Measurements from ENCODE around the gene NGFR. TPM values are rescaled to one million over a fixed set of nuclear protein-coding genes. Genes with fewer than 3 reads are reported as not detected.

NGFR gene
- total RNA-seq, 1 donor from 2014 or later, result 1.2 TPM

DNA sequence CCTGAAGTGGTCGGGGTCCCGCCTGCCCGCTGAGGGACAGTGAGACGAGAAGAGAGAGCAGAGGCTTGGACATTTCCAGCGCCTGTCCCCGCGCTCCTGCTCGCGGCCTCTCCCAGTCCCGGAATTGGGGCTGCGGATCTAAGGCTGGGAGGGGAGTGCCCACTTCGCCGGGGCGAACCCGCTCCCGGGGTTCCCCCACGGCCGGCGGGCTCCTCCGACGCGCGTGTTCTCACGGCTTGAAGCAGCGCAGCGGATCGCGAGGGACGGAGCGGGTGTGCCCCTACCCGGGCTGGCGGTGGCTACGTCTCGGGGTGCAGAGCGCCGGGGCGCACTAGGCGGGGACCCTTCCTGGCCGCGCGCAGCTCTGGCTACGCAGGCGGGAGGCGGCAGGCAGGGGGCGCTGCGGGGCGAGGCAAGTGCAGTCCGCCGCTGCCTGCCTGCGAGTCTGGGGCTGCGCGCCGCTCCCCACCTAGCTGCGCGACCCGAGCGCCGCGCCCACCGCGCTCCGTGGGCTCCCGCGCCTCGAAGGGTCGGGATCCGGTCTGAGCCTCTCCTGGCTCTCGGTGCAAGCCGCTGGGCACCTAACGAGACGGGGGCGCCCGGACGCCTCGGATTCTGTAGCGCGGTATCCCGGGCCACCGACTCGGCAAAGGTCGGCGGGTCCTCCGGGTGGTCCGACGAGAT, 1.2 kb downstream of the NGFR start:
- no peaks in the 10 kb centered on the region for H3K36me3 Mint-ChIP-seq (ENCODE audit: low read depth)
- peak overlapping the region; percentile 81 for H3K4me3 Mint-ChIP-seq
- H3K9me3 Mint-ChIP-seq, result no peaks in the 10 kb centered on the region
- peak; percentile 73 for ATAC-seq (ENCODE audit: low read depth)
- peak; percentile 86 for DNase-seq
- intact Hi-C loops (cut with micrococcal nuclease), result loop anchor here (1.0 to 5.0 kb wide), 4 partner anchors 60 to 471 kb away; partner anchors contain the start of gene DLX4
- H3K27me3 Mint-ChIP-seq, result peaks cover 33% of the 10 kb centered on the region
- CTCF ChIA-PET, result interaction anchor here (0.6 to 2.9 kb wide), 6 partner anchors 11 to 60 kb away, joined by 3 to 22 read pairs (median 4); no protein-coding TSS in a partner anchor
- POLR2A ChIA-PET, result interaction anchor here (0.5 to 0.7 kb wide), 3 partner anchors 11 to 1366 kb away, joined by 4 to 5 read pairs (median 5); partner anchors contain the start of gene PPP1R9B
- H3K27ac Mint-ChIP-seq, result no peak overlapping the region
- H3K4me1 Mint-ChIP-seq, result peaks cover 34% of the 10 kb centered on the region
- TF ChIP-seq, protein P1, sequence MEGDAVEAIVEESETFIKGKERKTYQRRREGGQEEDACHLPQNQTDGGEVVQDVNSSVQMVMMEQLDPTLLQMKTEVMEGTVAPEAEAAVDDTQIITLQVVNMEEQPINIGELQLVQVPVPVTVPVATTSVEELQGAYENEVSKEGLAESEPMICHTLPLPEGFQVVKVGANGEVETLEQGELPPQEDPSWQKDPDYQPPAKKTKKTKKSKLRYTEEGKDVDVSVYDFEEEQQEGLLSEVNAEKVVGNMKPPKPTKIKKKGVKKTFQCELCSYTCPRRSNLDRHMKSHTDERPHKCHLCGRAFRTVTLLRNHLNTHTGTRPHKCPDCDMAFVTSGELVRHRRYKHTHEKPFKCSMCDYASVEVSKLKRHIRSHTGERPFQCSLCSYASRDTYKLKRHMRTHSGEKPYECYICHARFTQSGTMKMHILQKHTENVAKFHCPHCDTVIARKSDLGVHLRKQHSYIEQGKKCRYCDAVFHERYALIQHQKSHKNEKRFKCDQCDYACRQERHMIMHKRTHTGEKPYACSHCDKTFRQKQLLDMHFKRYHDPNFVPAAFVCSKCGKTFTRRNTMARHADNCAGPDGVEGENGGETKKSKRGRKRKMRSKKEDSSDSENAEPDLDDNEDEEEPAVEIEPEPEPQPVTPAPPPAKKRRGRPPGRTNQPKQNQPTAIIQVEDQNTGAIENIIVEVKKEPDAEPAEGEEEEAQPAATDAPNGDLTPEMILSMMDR (IDR thresholded peaks at IDR 0.05), result peak; percentile 22

DNA sequence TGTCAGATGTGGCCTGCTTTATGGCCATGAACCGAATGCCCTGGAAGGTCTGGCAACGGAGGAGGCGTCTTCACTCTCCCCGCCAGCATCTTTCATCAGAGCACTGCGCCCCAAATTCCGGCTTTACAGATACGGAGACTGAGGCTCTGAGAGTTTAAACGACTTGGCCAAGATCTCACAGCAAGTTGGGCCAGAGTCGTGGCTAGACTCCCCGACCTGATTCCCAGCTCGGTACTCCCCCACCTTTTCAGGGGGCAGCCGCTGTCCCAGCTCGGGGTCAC, 1.7 kb downstream of the NGFR start:
- ChIA-PET POLR2A (interaction anchor here (0.5 to 0.6 kb wide), 2 partner anchors 81 to 654 kb away, joined by 4 to 5 read pairs; partner anchors contain the start of gene PPP1R9B), CTCF (interaction anchor here (1.0 to 2.9 kb wide), 3 partner anchors 11 to 60 kb away, joined by 4 to 22 read pairs (median 4); no protein-coding TSS in a partner anchor)
- Mint-ChIP-seq H3K9me3 (no peaks in the 10 kb centered on the region), H3K27ac (no peak overlapping the region), H3K4me3 (peak overlapping the region; percentile 81), H3K27me3 (peaks cover 34% of the 10 kb centered on the region), H3K36me3 (ENCODE audit: low read depth) (no peaks in the 10 kb centered on the region), H3K4me1 (peaks cover 34% of the 10 kb centered on the region)
- DNase-seq, result no peak
- TF ChIP-seq, protein P1 (IDR thresholded peaks at IDR 0.05), result no peak
- intact Hi-C loops (cut with micrococcal nuclease), result loop anchor here (1.0 to 5.0 kb wide), 4 partner anchors 59 to 470 kb away; partner anchors contain the start of gene DLX4
- ATAC-seq (ENCODE audit: low read depth), result no peak

DNA sequence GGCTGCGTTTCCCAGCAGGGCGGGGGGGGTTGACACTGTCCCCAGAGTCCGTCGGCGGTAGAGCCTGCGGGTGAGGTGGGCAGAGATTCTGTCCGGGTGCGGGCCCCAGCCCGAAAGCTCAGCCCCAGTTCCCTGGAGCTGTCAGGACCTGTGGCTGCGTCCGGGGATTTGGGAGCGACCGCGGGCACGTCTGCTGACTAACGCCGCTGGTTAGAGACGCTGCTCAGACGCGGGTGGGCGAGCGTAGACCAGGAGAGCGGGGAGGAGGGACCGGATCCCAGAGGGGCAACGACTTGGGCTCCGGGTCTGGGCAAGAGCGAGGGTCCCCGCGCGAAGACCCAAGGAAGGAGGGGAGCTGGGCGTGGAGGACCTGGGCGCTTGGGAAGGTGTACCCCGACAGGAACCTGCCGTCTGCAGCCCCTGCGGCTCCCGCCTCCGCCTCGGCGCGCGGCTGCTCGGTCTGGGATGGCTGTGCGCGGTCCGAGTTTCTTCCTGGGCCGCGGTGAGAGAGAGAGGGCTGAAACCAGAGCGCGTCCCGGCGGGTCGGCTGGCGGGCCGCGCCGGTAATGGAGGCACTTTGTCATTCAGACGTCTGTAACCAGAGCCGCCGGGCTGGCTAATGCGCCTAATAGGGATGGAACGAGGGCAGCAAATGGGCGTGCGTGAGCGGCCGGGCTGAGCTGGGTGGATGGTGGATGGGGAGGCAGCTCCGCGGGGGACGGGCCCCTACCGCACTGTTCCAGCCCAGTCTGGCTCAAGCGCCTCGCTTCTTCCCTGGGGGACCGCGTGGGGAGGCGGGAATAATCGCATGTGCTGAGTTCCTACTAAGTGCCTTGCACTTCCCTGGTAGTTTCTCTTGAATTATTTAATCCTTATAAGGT, 2.3 kb downstream of the NGFR start:
- H3K27me3 Mint-ChIP-seq, result peaks cover 39% of the 10 kb centered on the region
- TF ChIP-seq, protein P1 (IDR thresholded peaks at IDR 0.05), result no peak
- intact Hi-C loops (cut with micrococcal nuclease), result loop anchor here (2.0 to 5.0 kb wide), 2 partner anchors 89 to 470 kb away; partner anchors contain the start of gene DLX4
- no peaks in the 10 kb centered on the region for H3K36me3 Mint-ChIP-seq (ENCODE audit: low read depth)
- H3K9me3 Mint-ChIP-seq, result no peaks in the 10 kb centered on the region
- H3K4me3 Mint-ChIP-seq, result peak overlapping the region; percentile 81
- CTCF ChIA-PET, result interaction anchor here (1.0 to 2.9 kb wide), 3 partner anchors 12 to 59 kb away, joined by 4 to 22 read pairs (median 4); no protein-coding TSS in a partner anchor
- H3K27ac Mint-ChIP-seq, result no peak overlapping the region
- no peak for ATAC-seq (ENCODE audit: low read depth)
- peak; percentile 39 for DNase-seq
- POLR2A ChIA-PET, result interaction anchor here (0.5 kb wide), 1 partner anchor 82 kb away, joined by 4 read pairs; no protein-coding TSS in a partner anchor
- peaks cover 34% of the 10 kb centered on the region for H3K4me1 Mint-ChIP-seq

DNA sequence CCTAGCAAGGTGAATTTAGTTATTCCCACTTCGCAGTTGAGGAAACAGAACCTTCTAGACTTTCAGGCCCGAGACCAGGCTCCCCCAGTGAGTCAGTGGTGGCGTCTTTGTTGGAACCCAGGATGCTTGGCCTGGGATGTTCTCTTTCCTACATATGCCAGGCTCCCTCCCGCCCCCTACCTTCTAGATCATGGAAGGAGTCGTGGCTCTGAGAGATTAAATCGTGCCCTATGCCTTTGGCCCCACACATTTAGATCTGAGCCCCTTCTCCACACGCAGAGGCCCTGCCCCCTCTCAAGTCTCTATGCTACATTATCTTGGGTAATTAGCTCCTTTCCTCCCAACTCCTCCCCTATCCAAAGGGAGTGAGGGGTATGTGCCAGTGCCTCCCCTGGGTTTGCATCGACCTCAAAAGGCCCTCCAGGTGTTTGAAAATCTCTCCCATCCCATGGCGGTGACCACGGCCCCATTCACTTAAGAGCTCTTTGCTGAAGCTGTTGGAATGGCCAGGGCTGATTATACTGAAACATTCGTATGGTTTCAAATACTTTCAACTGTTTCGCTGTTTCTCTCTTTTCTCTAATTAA, 3.0 kb downstream of the NGFR start:
- Mint-ChIP-seq H3K27me3 (peaks cover 45% of the 10 kb centered on the region), H3K9me3 (no peaks in the 10 kb centered on the region), H3K36me3 (ENCODE audit: low read depth) (no peaks in the 10 kb centered on the region), H3K4me1 (peaks cover 34% of the 10 kb centered on the region), H3K27ac (no peak overlapping the region), H3K4me3 (peak overlapping the region; percentile 81)
- ATAC-seq (ENCODE audit: low read depth), result no peak
- ChIA-PET CTCF (no interaction called here), POLR2A (no interaction called here)
- intact Hi-C loops (cut with micrococcal nuclease), result loop anchor here (5.0 kb wide), 1 partner anchor 469 kb away; the partner anchor contains the start of gene DLX4
- TF ChIP-seq, protein P1 (IDR thresholded peaks at IDR 0.05), result no peak
- no peak for DNase-seq

Measured in activated B cell treated with CpG ODN at 0.5 μM for 24 hours (primary cell).